ENCODE data around the gene ULK4. TPM values are rescaled to one million over a fixed set of nuclear protein-coding genes. Genes with fewer than 3 reads are reported as not detected.

Gene ULK4
- total RNA-seq, 4 donors from 2014 or later = 3.2 to 18.7 (median 12.6) TPM

DNA sequence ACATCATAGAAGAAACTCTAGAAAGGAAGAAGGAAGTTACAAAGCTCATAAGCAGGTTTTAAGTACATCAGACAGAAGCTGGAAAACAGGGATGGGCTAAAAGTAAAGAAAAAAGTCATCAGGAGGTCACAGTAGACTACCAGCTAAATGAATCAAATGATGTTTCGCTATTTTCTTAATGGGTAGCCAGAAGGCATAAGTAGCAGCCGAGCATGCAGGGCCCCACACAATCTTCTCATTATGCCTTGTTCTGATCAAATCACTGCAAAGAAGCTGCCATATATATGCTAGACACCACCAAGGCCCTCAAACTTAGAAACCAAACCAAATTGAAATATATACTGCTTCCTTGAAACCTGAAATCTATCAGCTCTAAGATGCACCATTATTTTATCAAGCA lies 349.1 kb downstream of the ULK4 start:
- TF ChIP-seq POLR2A (IDR thresholded peaks at IDR 0.05) = no peak
- TF ChIP-seq, protein P1, sequence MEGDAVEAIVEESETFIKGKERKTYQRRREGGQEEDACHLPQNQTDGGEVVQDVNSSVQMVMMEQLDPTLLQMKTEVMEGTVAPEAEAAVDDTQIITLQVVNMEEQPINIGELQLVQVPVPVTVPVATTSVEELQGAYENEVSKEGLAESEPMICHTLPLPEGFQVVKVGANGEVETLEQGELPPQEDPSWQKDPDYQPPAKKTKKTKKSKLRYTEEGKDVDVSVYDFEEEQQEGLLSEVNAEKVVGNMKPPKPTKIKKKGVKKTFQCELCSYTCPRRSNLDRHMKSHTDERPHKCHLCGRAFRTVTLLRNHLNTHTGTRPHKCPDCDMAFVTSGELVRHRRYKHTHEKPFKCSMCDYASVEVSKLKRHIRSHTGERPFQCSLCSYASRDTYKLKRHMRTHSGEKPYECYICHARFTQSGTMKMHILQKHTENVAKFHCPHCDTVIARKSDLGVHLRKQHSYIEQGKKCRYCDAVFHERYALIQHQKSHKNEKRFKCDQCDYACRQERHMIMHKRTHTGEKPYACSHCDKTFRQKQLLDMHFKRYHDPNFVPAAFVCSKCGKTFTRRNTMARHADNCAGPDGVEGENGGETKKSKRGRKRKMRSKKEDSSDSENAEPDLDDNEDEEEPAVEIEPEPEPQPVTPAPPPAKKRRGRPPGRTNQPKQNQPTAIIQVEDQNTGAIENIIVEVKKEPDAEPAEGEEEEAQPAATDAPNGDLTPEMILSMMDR (IDR thresholded peaks at IDR 0.05) = no peak
- intact Hi-C loops (cut with DNase I; ENCODE audit: low total_unique reads) = no loop called here
- WGBS, 2 donors = 90 to 92% methylated on average over 2 of the region's 2 CpGs

DNA sequence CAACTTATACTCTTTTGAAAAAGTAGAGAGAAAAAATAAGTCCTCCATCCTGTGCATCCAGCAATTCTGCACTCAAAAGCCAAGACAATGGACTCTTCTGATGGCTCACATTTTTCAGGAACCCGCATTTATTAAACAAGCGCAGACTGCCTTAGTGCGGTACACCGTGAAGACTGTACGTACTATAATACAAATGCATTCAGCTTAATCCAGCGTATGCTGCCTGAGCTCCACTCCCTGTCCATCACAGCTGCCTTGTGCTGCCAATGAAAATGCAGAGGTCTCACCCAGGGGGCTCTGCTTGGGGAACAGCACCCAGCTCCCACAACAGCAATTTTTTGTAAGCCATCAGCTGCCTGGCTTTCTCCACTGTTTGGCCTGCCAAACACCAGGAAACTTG lies 350.9 kb downstream of the ULK4 start:
- no peak for DNase-seq (ENCODE audit: low spot score in 2 of 2)
- no peak for TF ChIP-seq POLR2A (IDR thresholded peaks at IDR 0.05)
- TF ChIP-seq, protein P1 (IDR thresholded peaks at IDR 0.05) = no peak
- WGBS, 2 donors = 92 to 96% methylated on average over 6 of the region's 6 CpGs
- H3K4me3 ChIP-seq (ENCODE audit: low read depth, poor library complexity, severe bottlenecking) = no peak overlapping the region
- intact Hi-C loops (cut with DNase I; ENCODE audit: low total_unique reads) = no loop called here

More for the DNA sequence above, 349.1 kb downstream of the ULK4 start:
- no peak for DNase-seq (ENCODE audit: low spot score in 2 of 2)
- H3K4me3 ChIP-seq (ENCODE audit: low read depth, poor library complexity, severe bottlenecking) = no peak overlapping the region

DNA sequence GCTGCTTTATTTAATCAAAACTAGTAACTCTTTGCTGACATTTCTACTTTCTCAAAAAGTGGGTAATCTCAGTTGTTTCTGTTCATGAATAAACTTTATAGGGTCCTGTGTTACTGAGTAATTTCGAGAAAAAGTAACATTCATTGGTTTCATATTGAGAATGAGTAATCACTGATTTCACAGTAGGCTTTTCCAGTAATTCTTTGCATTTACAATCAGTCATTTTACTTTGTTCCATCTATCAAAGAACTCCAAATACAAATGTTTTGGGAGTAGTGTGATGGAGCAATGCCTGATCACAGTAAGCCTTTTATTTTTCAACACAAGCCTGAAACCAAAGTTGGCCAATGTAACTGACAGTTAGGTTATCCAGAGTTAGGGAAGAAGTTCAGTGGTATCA lies 353.6 kb downstream of the ULK4 start:
- 56 to 73% methylated on average over 1 of the region's 1 CpG for WGBS, 2 donors
- no peak for DNase-seq (ENCODE audit: low spot score in 2 of 2)
- H3K4me3 ChIP-seq (ENCODE audit: low read depth, poor library complexity, severe bottlenecking) = no peak overlapping the region
- intact Hi-C loops (cut with DNase I; ENCODE audit: low total_unique reads) = no loop called here
- no peak for TF ChIP-seq POLR2A (IDR thresholded peaks at IDR 0.05)
- TF ChIP-seq, protein P1 (IDR thresholded peaks at IDR 0.05) = no peak

DNA sequence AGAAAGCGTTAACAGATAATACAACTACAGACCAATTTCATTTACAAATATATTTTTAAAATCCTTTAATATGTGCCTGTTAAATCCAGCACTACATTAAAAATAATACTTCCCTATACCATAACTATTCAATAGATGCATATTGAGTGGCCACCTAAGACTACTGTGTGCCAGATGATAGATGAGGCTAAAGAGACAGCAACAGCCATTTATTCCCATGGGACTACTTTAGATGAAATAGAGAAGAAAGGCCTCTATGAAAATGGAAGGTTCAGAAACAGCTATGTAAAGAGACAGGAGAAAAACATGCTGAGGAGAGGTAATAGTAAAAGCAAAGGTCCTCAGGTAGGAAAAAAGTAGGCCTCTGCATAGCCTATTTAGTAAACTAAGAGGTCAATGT lies 358.1 kb downstream of the ULK4 start:
- intact Hi-C loops (cut with DNase I; ENCODE audit: low total_unique reads) = no loop called here
- WGBS, 2 donors = 98 to 99% methylated on average over 1 of the region's 1 CpG
- H3K4me3 ChIP-seq (ENCODE audit: low read depth, poor library complexity, severe bottlenecking) = no peak overlapping the region
- no peak for TF ChIP-seq POLR2A (IDR thresholded peaks at IDR 0.05)
- TF ChIP-seq, protein P1 (IDR thresholded peaks at IDR 0.05) = no peak
- DNase-seq (ENCODE audit: low spot score in 2 of 2) = no peak

DNA sequence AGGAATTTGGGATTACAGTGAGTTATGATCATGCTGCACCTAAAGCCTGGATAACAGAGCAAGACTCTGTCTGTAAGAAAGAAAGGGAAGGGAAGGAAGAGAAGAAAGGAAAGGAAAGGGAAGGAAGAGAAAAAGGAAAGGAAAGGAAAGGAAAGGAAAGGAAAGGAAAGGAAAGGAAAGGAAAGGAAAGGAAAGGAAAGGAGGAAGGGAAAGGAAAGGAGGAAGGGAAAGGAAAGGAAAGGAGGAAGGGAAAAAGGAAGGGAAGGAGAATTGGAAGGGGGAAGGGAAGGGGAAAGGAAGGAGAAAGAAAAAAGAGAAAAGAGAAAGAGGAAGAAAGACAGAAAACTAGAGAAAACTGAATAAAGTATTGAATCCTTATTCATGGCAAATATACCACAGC lies 359.8 kb downstream of the ULK4 start:
- H3K4me3 ChIP-seq (ENCODE audit: low read depth, poor library complexity, severe bottlenecking) = no peak overlapping the region
- intact Hi-C loops (cut with DNase I; ENCODE audit: low total_unique reads) = no loop called here
- no peak for TF ChIP-seq POLR2A (IDR thresholded peaks at IDR 0.05)
- TF ChIP-seq, protein P1 (IDR thresholded peaks at IDR 0.05) = no peak
- no peak for DNase-seq (ENCODE audit: low spot score in 2 of 2)

DNA sequence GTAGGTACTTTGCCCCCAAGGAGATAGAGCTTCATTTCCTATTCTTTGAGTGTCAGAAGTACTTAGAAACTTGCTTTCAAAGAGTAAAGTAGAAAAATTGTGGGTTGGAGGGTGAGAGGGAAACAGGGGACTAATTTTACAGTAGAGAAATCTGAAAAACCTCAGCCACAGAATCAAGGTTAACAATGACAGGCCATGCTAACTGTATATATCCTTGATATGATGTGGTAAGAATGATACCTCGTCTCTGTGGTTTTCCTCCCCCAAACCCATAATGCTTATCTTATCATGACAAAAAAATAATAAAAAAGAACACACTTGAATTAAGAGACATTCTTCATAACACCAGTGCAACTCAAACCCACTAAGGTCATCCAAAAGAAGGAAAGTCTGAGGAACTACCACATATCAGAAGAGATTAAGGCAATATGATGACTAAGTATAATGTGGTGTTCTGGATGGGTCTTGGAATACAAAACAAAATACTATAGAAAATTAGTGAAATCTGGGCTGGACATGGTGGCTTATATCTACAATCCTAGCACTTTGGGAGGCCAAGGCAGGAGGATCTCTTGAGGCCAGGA lies 360.4 kb downstream of the ULK4 start:
- TF ChIP-seq POLR2A (IDR thresholded peaks at IDR 0.05) = no peak
- TF ChIP-seq, protein P1 (IDR thresholded peaks at IDR 0.05) = no peak
- intact Hi-C loops (cut with DNase I; ENCODE audit: low total_unique reads) = no loop called here
- no peak for DNase-seq (ENCODE audit: low spot score in 2 of 2)
- WGBS, 2 donors = 72 to 74% methylated on average over 1 of the region's 1 CpG
- H3K4me3 ChIP-seq (ENCODE audit: low read depth, poor library complexity, severe bottlenecking) = no peak overlapping the region

All from lower leg skin (tissue), 4 donors.